HEK293 (cell line): ENCODE measurements around the gene GIT1.
A peak's percentile ranks its signal among the peaks of the same experiment; 100 is the strongest.

Source experiments
- ELK4 ChIP-seq: IDR thresholded peaks from 2 replicates; pipeline ENCODE4 v1.6.1; 2011; ENCODE audit warnings: mild to moderate bottlenecking, low read depth, low read length, borderline replicate concordance
- HIC1 ChIP-seq: fragments of 450-650 bp; formaldehyde crosslinking; IDR thresholded peaks from 2 replicates; pipeline ENCODE4 v1.5.1; 2016; ENCODE audit warnings: missing biosample characterization, missing genetic modification characterization
- KLF8 ChIP-seq: fragments of 450-650 bp; formaldehyde crosslinking; IDR thresholded peaks from 2 replicates; pipeline ENCODE4 v1.5.1; 2016; ENCODE audit warnings: missing biosample characterization, missing genetic modification characterization
- OSR2 ChIP-seq: fragments of 450-650 bp; formaldehyde crosslinking; IDR thresholded peaks from 2 replicates; pipeline ENCODE4 v1.5.1; 2016; ENCODE audit warnings: missing biosample characterization, missing genetic modification characterization
- TRIM28 ChIP-seq: IDR thresholded peaks from 2 replicates; pipeline ENCODE4 v1.6.1; 2011; ENCODE audit warnings: low read length, control low read depth, borderline replicate concordance
- WT1 ChIP-seq: fragments of 450-650 bp; formaldehyde crosslinking; IDR thresholded peaks from 2 replicates; pipeline ENCODE4 v1.5.1; 2016; ENCODE audit warnings: missing biosample characterization, missing genetic modification characterization
- YY2 ChIP-seq: fragments of 450-650 bp; formaldehyde crosslinking; IDR thresholded peaks from 2 replicates; pipeline ENCODE4 v1.5.1; 2016; ENCODE audit warnings: missing biosample characterization, missing genetic modification characterization
- ZBTB10 ChIP-seq: fragments of 450-650 bp; formaldehyde crosslinking; IDR thresholded peaks from 2 replicates; pipeline ENCODE4 v1.5.1; 2016; ENCODE audit warnings: missing biosample characterization, missing genetic modification characterization
- ZBTB11 ChIP-seq: fragments of 450-650 bp; formaldehyde crosslinking; conservative IDR thresholded peaks from 2 replicates; pipeline ENCODE4 v1.5.1; 2016; ENCODE audit warnings: low read depth, missing biosample characterization, missing genetic modification characterization
- ZBTB21 ChIP-seq: fragments of 450-650 bp; formaldehyde crosslinking; IDR thresholded peaks from 2 replicates; pipeline ENCODE4 v1.5.1; 2017; ENCODE audit warnings: missing biosample characterization, missing genetic modification characterization
- ZBTB44 ChIP-seq: fragments of 450-650 bp; IDR thresholded peaks from 2 replicates; pipeline ENCODE4 v1.5.1; 2018; ENCODE audit warnings: missing biosample characterization, mild to moderate bottlenecking, missing genetic modification characterization
- ZNF174 ChIP-seq: fragments of 450-650 bp; formaldehyde crosslinking; IDR thresholded peaks from 2 replicates; pipeline ENCODE4 v1.5.0; 2017; ENCODE audit warnings: missing biosample characterization, mild to moderate bottlenecking, missing genetic modification characterization
- ZNF239 ChIP-seq: fragments of 450-650 bp; formaldehyde crosslinking; IDR thresholded peaks from 2 replicates; pipeline ENCODE4 v1.5.1; 2016; ENCODE audit warnings: missing biosample characterization, missing genetic modification characterization
- ZNF341 ChIP-seq: fragments of 450-650 bp; formaldehyde crosslinking; IDR thresholded peaks from 2 replicates; pipeline ENCODE4; 2016; ENCODE audit warnings: low read depth, missing biosample characterization, missing genetic modification characterization
- ZNF350 ChIP-seq: fragments of 450-650 bp; formaldehyde crosslinking; IDR thresholded peaks from 2 replicates; pipeline ENCODE4 v1.5.0; 2017; ENCODE audit warnings: missing biosample characterization, mild to moderate bottlenecking, missing genetic modification characterization
- ZNF416 ChIP-seq: fragments of 450-650 bp; formaldehyde crosslinking; IDR thresholded peaks from 2 replicates; pipeline ENCODE4 v1.5.1; 2016; ENCODE audit warnings: missing biosample characterization, missing genetic modification characterization
- ZNF48 ChIP-seq: fragments of 450-650 bp; formaldehyde crosslinking; IDR thresholded peaks from 2 replicates; pipeline ENCODE4 v1.5.1; 2016; ENCODE audit warnings: missing biosample characterization, missing genetic modification characterization
- ZNF488 ChIP-seq: fragments of 450-650 bp; formaldehyde crosslinking; IDR thresholded peaks from 2 replicates; pipeline ENCODE4 v1.5.1; 2016; ENCODE audit warnings: missing biosample characterization, missing genetic modification characterization
- ZNF514 ChIP-seq: fragments of 450-650 bp; formaldehyde crosslinking; IDR thresholded peaks from 2 replicates; pipeline ENCODE4 v1.5.1; 2016; ENCODE audit warnings: missing biosample characterization, missing genetic modification characterization
- ZNF521 ChIP-seq: fragments of 450-650 bp; formaldehyde crosslinking; IDR thresholded peaks from 2 replicates; pipeline ENCODE4 v1.5.1; 2017; ENCODE audit warnings: missing biosample characterization, mild to moderate bottlenecking, missing genetic modification characterization
- ZNF560 ChIP-seq: fragments of 450-650 bp; formaldehyde crosslinking; IDR thresholded peaks from 2 replicates; pipeline ENCODE4 v1.5.1; 2017; ENCODE audit warnings: missing biosample characterization, missing genetic modification characterization, borderline replicate concordance
- ZNF623 ChIP-seq: fragments of 450-650 bp; formaldehyde crosslinking; IDR thresholded peaks from 2 replicates; pipeline ENCODE4 v1.5.1; 2016; ENCODE audit warnings: missing biosample characterization, missing genetic modification characterization
- ZNF704 ChIP-seq: fragments of 450-650 bp; formaldehyde crosslinking; IDR thresholded peaks from 2 replicates; pipeline ENCODE4 v1.5.1; 2016; ENCODE audit warnings: missing biosample characterization, missing genetic modification characterization
- ZSCAN18 ChIP-seq: fragments of 450-650 bp; formaldehyde crosslinking; IDR thresholded peaks from 2 replicates; pipeline ENCODE4 v1.5.1; 2016; ENCODE audit warnings: missing biosample characterization, missing genetic modification characterization

Gene GIT1

GRCh38 chr17:29622337-29623282 lies 33.2 kb upstream of the GIT1 start, which contains the start of gene CORO6 (continued):
- peak; percentile 49; the same call in 1 of the 2 replicates for TF ChIP-seq ZBTB44 (tag by site-specific recombination)
- TF ChIP-seq ZNF341, result peak; percentile 63
- no peak for TF ChIP-seq ZNF239 (tag by site-specific recombination)
- TF ChIP-seq ZNF416 (tag by site-specific recombination), result no peak
- TF ChIP-seq ZBTB11 (tag by site-specific recombination), result peak; percentile 53
- no peak for TF ChIP-seq ZNF514
- peak; percentile 74 for TF ChIP-seq KLF8 (tag by site-specific recombination)
- TF ChIP-seq ZBTB10 (tag by site-specific recombination), result peak; percentile 63; the same call in 1 of the 2 replicates
- no peak for TF ChIP-seq ZBTB21
- TF ChIP-seq TRIM28, result no peak
- no peak for TF ChIP-seq ELK4
- peak; percentile 71 for TF ChIP-seq HIC1 (tag by site-specific recombination)
- no peak for TF ChIP-seq ZNF623 (tag by site-specific recombination)
- TF ChIP-seq ZNF488 (tag by site-specific recombination), result no peak
- no peak for TF ChIP-seq ZNF350 (tag by site-specific recombination)
- no peak for TF ChIP-seq OSR2
- TF ChIP-seq YY2, result no peak
- TF ChIP-seq ZNF560 (tag by site-specific recombination), result no peak
- no peak for TF ChIP-seq ZNF521
- TF ChIP-seq ZNF174 (tag by site-specific recombination), result no peak
- no peak; the same call in 1 of the 2 replicates for TF ChIP-seq WT1
- no peak for TF ChIP-seq ZNF48 (tag by site-specific recombination)
- no peak for TF ChIP-seq ZSCAN18 (tag by site-specific recombination)
- TF ChIP-seq ZNF704 (tag by site-specific recombination), result no peak
